Measurements from ENCODE around the gene MYO15B. TPM values are rescaled to one million over a fixed set of nuclear protein-coding genes. Genes with fewer than 3 reads are reported as not detected.

Gene MYO15B
- total RNA-seq, 1 experiment from 2014 or later: 7.1 TPM

- no peaks in the 10 kb centered on the region for H3K9me3 ChIP-seq (ENCODE audit: low read length)
- H3F3A ChIP-seq (ENCODE audit: low read length, unreplicated experiment): no peaks in the 10 kb centered on the region
- no peaks in the 10 kb centered on the region for H3K4me1 ChIP-seq (ENCODE audit: insufficient read depth, low read length)
- no peaks in the 10 kb centered on the region for H3K79me2 ChIP-seq (ENCODE audit: low read length)
- H3K36me3 ChIP-seq (ENCODE audit: low read depth, low read length): no peaks in the 10 kb centered on the region
- TSS peak; percentile 4 for BruUV-seq (replicated peaks)
- no peaks in the 10 kb centered on the region for H3K27me3 ChIP-seq (ENCODE audit: low read length)
- intact Hi-C loops (cut with micrococcal nuclease): no loop called here
- no peak overlapping the region for H3K4me2 ChIP-seq (ENCODE audit: low read length)
- DNase-seq: no peak
- CTCF ChIA-PET: no interaction called here
- POLR2A ChIA-PET (ENCODE audit: unreplicated experiment): no interaction called here
- H3K27ac ChIP-seq (ENCODE audit: low read length): no peak overlapping the region
- H4K20me1 ChIP-seq (ENCODE audit: low read length): no peaks in the 10 kb centered on the region
- no peaks in the 10 kb centered on the region for H3K9me2 ChIP-seq (replicated peaks; ENCODE audit: low read length)
- no peak overlapping the region for H2AFZ ChIP-seq (ENCODE audit: low read length)
- TF ChIP-seq CTCF (conservative IDR thresholded peaks at IDR 0.05; ENCODE audit: low read depth, low read length) (no peak), EZH2 (IDR thresholded peaks at IDR 0.05; ENCODE audit: low read length, unreplicated experiment) (no peak), EZH2phosphoT487 (IDR thresholded peaks at IDR 0.05; ENCODE audit: borderline replicate concordance, low read length) (no peak)
- no peak overlapping the region for H3K9ac ChIP-seq (ENCODE audit: low read length)
- no peak for ATAC-seq
- no peak overlapping the region for H3K4me3 ChIP-seq (ENCODE audit: low read length)
Measured at GRCh38 chr17:75627094-75627493, 39.5 kb downstream of the MYO15B start.

GRCh38 chr17:75628425-75628824, 40.8 kb downstream of the MYO15B start:
- no peak overlapping the region for H3K9ac ChIP-seq (ENCODE audit: low read length)
- H3K9me3 ChIP-seq (ENCODE audit: low read length): no peaks in the 10 kb centered on the region
- no peaks in the 10 kb centered on the region for H3F3A ChIP-seq (ENCODE audit: low read length, unreplicated experiment)
- H3K4me2 ChIP-seq (ENCODE audit: low read length): no peak overlapping the region
- no TSS peak for BruUV-seq (replicated peaks)
- no peaks in the 10 kb centered on the region for H3K36me3 ChIP-seq (ENCODE audit: low read depth, low read length)
- ChIA-PET CTCF (no interaction called here), POLR2A (ENCODE audit: unreplicated experiment) (no interaction called here)
- intact Hi-C loops (cut with micrococcal nuclease): no loop called here
- ATAC-seq: no peak
- H2AFZ ChIP-seq (ENCODE audit: low read length): no peak overlapping the region
- no peaks in the 10 kb centered on the region for H3K79me2 ChIP-seq (ENCODE audit: low read length)
- H3K9me2 ChIP-seq (replicated peaks; ENCODE audit: low read length): no peaks in the 10 kb centered on the region
- H4K20me1 ChIP-seq (ENCODE audit: low read length): no peaks in the 10 kb centered on the region
- TF ChIP-seq EZH2 (IDR thresholded peaks at IDR 0.05; ENCODE audit: low read length, unreplicated experiment): no peak
- TF ChIP-seq CTCF (conservative IDR thresholded peaks at IDR 0.05; ENCODE audit: low read depth, low read length): no peak
- TF ChIP-seq EZH2phosphoT487 (IDR thresholded peaks at IDR 0.05; ENCODE audit: borderline replicate concordance, low read length): no peak
- DNase-seq: no peak
- H3K4me1 ChIP-seq (ENCODE audit: insufficient read depth, low read length): peaks cover 5% of the 10 kb centered on the region
- no peaks in the 10 kb centered on the region for H3K27me3 ChIP-seq (ENCODE audit: low read length)
- no peak overlapping the region for H3K27ac ChIP-seq (ENCODE audit: low read length)
- no peak overlapping the region for H3K4me3 ChIP-seq (ENCODE audit: low read length)

DNA sequence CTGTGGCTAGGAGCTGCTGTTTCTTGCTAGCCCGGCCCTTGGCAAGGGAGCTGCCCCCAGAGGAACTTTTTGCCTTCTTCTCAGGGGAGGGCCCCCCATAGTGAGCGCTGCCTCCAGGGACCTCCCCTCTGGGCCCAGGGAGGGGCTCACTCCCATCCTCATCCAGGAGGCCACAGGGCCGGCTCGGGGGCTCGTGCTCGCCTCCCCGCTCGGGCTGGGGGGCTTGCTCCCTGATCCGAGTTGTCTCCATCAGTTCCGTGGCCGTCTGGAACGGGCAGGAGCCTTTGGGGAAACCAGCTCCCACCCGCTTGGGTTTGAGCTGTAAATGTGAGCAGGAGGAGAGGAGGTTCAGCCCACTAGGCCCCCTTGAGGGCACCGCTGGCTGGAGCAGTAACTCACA, 41.6 kb downstream of the MYO15B start:
- ChIA-PET POLR2A (ENCODE audit: unreplicated experiment) (no interaction called here), CTCF (interaction anchor here (0.6 kb wide), 3 partner anchors 66 to 280 kb away, joined by 3 to 14 read pairs (median 3); no protein-coding TSS in a partner anchor)
- no peak for ATAC-seq
- Histone ChIP-seq H3F3A (ENCODE audit: low read length, unreplicated experiment) (no peaks in the 10 kb centered on the region), H3K4me2 (ENCODE audit: low read length) (no peak overlapping the region), H3K4me1 (ENCODE audit: insufficient read depth, low read length) (peaks cover 12% of the 10 kb centered on the region), H2AFZ (ENCODE audit: low read length) (no peak overlapping the region), H3K36me3 (ENCODE audit: low read depth, low read length) (no peaks in the 10 kb centered on the region), H3K4me3 (ENCODE audit: low read length) (no peak overlapping the region), H3K27me3 (ENCODE audit: low read length) (no peaks in the 10 kb centered on the region), H3K79me2 (ENCODE audit: low read length) (no peaks in the 10 kb centered on the region), H3K9me3 (ENCODE audit: low read length) (no peaks in the 10 kb centered on the region), H4K20me1 (ENCODE audit: low read length) (no peaks in the 10 kb centered on the region), H3K9ac (ENCODE audit: low read length) (no peak overlapping the region), H3K27ac (ENCODE audit: low read length) (no peak overlapping the region), H3K9me2 (replicated peaks; ENCODE audit: low read length) (no peaks in the 10 kb centered on the region)
- TF ChIP-seq EZH2 (IDR thresholded peaks at IDR 0.05; ENCODE audit: low read length, unreplicated experiment) (no peak), CTCF (conservative IDR thresholded peaks at IDR 0.05; ENCODE audit: low read depth, low read length) (no peak), EZH2phosphoT487 (IDR thresholded peaks at IDR 0.05; ENCODE audit: borderline replicate concordance, low read length) (no peak)
- no peak for DNase-seq
- intact Hi-C loops (cut with micrococcal nuclease): no loop called here
- BruUV-seq (replicated peaks): no TSS peak

Measured in PC-3 (cell line).